ENCODE results near the gene LAMC2. TPM values are rescaled to one million over a fixed set of nuclear protein-coding genes. Genes with fewer than 3 reads are reported as not detected.

LAMC2 gene
- polyA plus RNA-seq, 1 donor (not counting 4 experiments of a cell fraction or from before 2014, with no cell fraction given): 1,627 TPM

DNA sequence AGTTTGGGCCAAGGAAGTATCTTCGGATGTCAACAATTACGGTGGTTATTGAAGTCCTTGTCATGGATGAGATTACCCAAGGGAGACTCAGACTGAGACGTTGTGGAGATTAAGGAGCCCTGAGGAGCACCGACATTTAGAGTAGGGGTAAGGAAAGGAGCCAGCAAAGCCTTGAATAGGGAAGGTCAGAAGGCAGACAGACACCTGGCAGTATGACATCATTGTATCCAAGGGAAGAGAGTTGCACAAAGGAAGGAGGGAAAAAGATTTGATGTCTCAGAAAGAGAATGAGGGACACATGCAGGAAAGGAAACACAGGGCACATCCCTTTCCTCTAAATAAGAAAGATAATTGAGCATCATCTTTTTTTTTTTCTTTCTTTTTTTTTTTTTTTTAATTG lies 11.7 kb downstream of the LAMC2 start:
- dilution Hi-C loops (cut with MboI; ENCODE audit: extremely low pct_ligation_motif_present, low sequenced_read_pairs): no loop called here
- H3K9ac ChIP-seq (ENCODE audit: control insufficient read depth, extremely low read depth, insufficient read depth, low read length): peak overlapping the region; percentile 77
- no peaks in the 10 kb centered on the region for H3K9me3 ChIP-seq (ENCODE audit: control insufficient read depth, low read depth, low read length)
- peaks cover 64% of the 10 kb centered on the region for H3K4me1 ChIP-seq (ENCODE audit: control insufficient read depth, extremely low read depth, insufficient read depth, low read length)
- H3K79me2 ChIP-seq (ENCODE audit: control insufficient read depth, insufficient read depth, low read length): peaks cover 96% of the 10 kb centered on the region
- H2AFZ ChIP-seq (ENCODE audit: control insufficient read depth, low read length): no peak overlapping the region
- H3K27ac ChIP-seq (ENCODE audit: control insufficient read depth, insufficient read depth, low read length): peak overlapping the region; percentile 97
- no peak overlapping the region for H3K4me3 ChIP-seq (ENCODE audit: control insufficient read depth in 2 of 3, extremely low read depth in 1 of 3, insufficient read depth in 2 of 3, low read depth in 1 of 3, low read length in 3 of 3)
- H3K9me1 ChIP-seq (ENCODE audit: control insufficient read depth, extremely low read depth, insufficient read depth, low read length): peaks cover 5% of the 10 kb centered on the region
- FAIRE-seq: peak; percentile 29
- no peak for TF ChIP-seq EZH2 (IDR thresholded peaks at IDR 0.05; ENCODE audit: low read length)
- TF ChIP-seq, protein P1, sequence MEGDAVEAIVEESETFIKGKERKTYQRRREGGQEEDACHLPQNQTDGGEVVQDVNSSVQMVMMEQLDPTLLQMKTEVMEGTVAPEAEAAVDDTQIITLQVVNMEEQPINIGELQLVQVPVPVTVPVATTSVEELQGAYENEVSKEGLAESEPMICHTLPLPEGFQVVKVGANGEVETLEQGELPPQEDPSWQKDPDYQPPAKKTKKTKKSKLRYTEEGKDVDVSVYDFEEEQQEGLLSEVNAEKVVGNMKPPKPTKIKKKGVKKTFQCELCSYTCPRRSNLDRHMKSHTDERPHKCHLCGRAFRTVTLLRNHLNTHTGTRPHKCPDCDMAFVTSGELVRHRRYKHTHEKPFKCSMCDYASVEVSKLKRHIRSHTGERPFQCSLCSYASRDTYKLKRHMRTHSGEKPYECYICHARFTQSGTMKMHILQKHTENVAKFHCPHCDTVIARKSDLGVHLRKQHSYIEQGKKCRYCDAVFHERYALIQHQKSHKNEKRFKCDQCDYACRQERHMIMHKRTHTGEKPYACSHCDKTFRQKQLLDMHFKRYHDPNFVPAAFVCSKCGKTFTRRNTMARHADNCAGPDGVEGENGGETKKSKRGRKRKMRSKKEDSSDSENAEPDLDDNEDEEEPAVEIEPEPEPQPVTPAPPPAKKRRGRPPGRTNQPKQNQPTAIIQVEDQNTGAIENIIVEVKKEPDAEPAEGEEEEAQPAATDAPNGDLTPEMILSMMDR (optimal IDR thresholded peaks at IDR 0.05 in 1 of 3, IDR thresholded peaks at IDR 0.05 in 1 of 3, conservative IDR thresholded peaks at IDR 0.05 in 1 of 3; ENCODE audit: extremely low read depth in 1 of 3, insufficient read depth in 2 of 3, low read length in 3 of 3): no peak
- peaks cover 41% of the 10 kb centered on the region for H4K20me1 ChIP-seq (ENCODE audit: control insufficient read depth, extremely low read depth, insufficient read depth, low read length)
- peaks cover 13 to 50% of the 10 kb centered on the region in 2 experiments for H3K36me3 ChIP-seq (ENCODE audit: control insufficient read depth in 2 of 2, extremely low read depth in 1 of 2, insufficient read depth in 2 of 2, low read length in 2 of 2)
- H3K27me3 ChIP-seq (ENCODE audit: control insufficient read depth, extremely low read depth, insufficient read depth, low read length): no peaks in the 10 kb centered on the region
- DNase-seq (ENCODE audit: low read depth, low spot score): no peak
- H3K4me2 ChIP-seq (ENCODE audit: control insufficient read depth, extremely low read depth, insufficient read depth, low read depth, low read length): peak overlapping the region; percentile 27

DNA sequence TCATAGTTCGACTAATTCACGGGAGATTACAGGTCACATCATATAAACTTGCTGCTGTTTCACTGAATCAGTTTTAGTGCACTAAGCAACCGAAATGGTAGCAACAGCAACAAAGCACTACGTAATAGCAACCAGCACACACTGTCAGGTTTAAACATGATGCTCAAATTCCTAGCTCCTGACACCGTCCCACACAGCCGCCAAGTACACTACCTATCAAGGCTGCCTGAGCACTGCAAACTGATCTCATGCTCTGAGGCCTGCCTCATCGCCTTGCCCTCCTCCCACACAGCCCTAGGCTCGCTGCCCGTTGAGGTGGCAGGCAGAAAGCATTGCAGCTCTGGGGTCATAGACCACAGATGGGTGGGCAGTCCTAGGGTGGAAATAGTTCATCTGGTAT lies 12.4 kb downstream of the LAMC2 start:
- H3K4me2 ChIP-seq (ENCODE audit: control insufficient read depth, extremely low read depth, insufficient read depth, low read depth, low read length): peak overlapping the region; percentile 52
- peaks cover 4% of the 10 kb centered on the region for H3K9me1 ChIP-seq (ENCODE audit: control insufficient read depth, extremely low read depth, insufficient read depth, low read length)
- peaks cover 42% of the 10 kb centered on the region for H4K20me1 ChIP-seq (ENCODE audit: control insufficient read depth, extremely low read depth, insufficient read depth, low read length)
- H3K36me3 ChIP-seq (ENCODE audit: control insufficient read depth in 2 of 2, extremely low read depth in 1 of 2, insufficient read depth in 2 of 2, low read length in 2 of 2): peaks cover 10 to 44% of the 10 kb centered on the region in 2 experiments
- H3K27me3 ChIP-seq (ENCODE audit: control insufficient read depth, extremely low read depth, insufficient read depth, low read length): no peaks in the 10 kb centered on the region
- peaks cover 95% of the 10 kb centered on the region for H3K79me2 ChIP-seq (ENCODE audit: control insufficient read depth, insufficient read depth, low read length)
- dilution Hi-C loops (cut with MboI; ENCODE audit: extremely low pct_ligation_motif_present, low sequenced_read_pairs): no loop called here
- no peak for DNase-seq (ENCODE audit: low read depth, low spot score)
- peak overlapping the region; percentile 77 for H3K9ac ChIP-seq (ENCODE audit: control insufficient read depth, extremely low read depth, insufficient read depth, low read length)
- no peak overlapping the region for H3K4me3 ChIP-seq (ENCODE audit: control insufficient read depth in 2 of 3, extremely low read depth in 1 of 3, insufficient read depth in 2 of 3, low read depth in 1 of 3, low read length in 3 of 3)
- peak overlapping the region; percentile 97 for H3K27ac ChIP-seq (ENCODE audit: control insufficient read depth, insufficient read depth, low read length)
- no peaks in the 10 kb centered on the region for H3K9me3 ChIP-seq (ENCODE audit: control insufficient read depth, low read depth, low read length)
- no peak overlapping the region for H2AFZ ChIP-seq (ENCODE audit: control insufficient read depth, low read length)
- FAIRE-seq: peak; percentile 98
- H3K4me1 ChIP-seq (ENCODE audit: control insufficient read depth, extremely low read depth, insufficient read depth, low read length): peaks cover 60% of the 10 kb centered on the region
- TF ChIP-seq, protein P1 (optimal IDR thresholded peaks at IDR 0.05 in 1 of 3, IDR thresholded peaks at IDR 0.05 in 1 of 3, conservative IDR thresholded peaks at IDR 0.05 in 1 of 3; ENCODE audit: extremely low read depth in 1 of 3, insufficient read depth in 2 of 3, low read length in 3 of 3): no peak
- TF ChIP-seq EZH2 (IDR thresholded peaks at IDR 0.05; ENCODE audit: low read length): no peak
